Psoas muscle (tissue), 8 donors: ENCODE measurements around the gene FHAD1. TPM values are rescaled to one million over a fixed set of nuclear protein-coding genes. Genes with fewer than 3 reads are reported as not detected.

Experiments used
- ATAC-seq, 4 donors: fragments of 200-7000 bp; cut with Tn5 transposase; one replicate each; pipeline ENCODE4 v1.9.1; 2020; ENCODE audit warnings: moderate library complexity in 3 of 4, mild to moderate bottlenecking in 2 of 4
- DNase-seq, 2 donors: peaks; one replicate each; pipeline ENCODE4 v3.0.0-alpha.2; 2020
- H3K27ac ChIP-seq: fragments of 200-600 bp; one replicate; pipeline ENCODE4 v1.8.0; 2022
- H3K27me3 ChIP-seq, 3 donors: fragments of 200-600 bp in 1 of 3; one replicate each; pipeline versions ENCODE4 v1.6.1 to v1.8.0; 2013 to 2022; ENCODE audit warnings: low read length in 2 of 3, mild to moderate bottlenecking in 2 of 3, moderate library complexity in 1 of 3; ENCODE audit not compliant: insufficient read depth in 3 of 3
- H3K36me3 ChIP-seq, 2 donors: fragments of 200-600 bp in 1 of 2; one replicate each; pipeline versions ENCODE4 v1.6.1 to v1.8.0; 2013 to 2022; ENCODE audit warnings: low read depth in 1 of 2, mild to moderate bottlenecking in 1 of 2, moderate library complexity in 1 of 2; ENCODE audit not compliant: insufficient read depth in 1 of 2
- H3K4me1 ChIP-seq: fragments of 200-600 bp; one replicate; pipeline ENCODE4 v1.8.0; 2022
- H3K4me3 ChIP-seq: fragments of 200-600 bp; one replicate; pipeline ENCODE4 v1.8.0; 2022; ENCODE audit warnings: mild to moderate bottlenecking
- H3K9me3 ChIP-seq: fragments of 200-600 bp; one replicate; pipeline ENCODE4 v1.8.0; 2022
- WGBS, 3 donors: extraction: QIAGEN DNeasy Blood & Tissue Kit; methylation state at CpG; one replicate each; pipeline versions ENCODE4 v1.1.6 to v1.1.7; 2013; 5-methylcytosine and 5-hydroxymethylcytosine counted together
- intact Hi-C, 2 donors: fragments of 100-400 bp; cut with DNase I; formaldehyde crosslinking; loops; one replicate each; pipeline versions ENCODE4 v1.11.0 to v1.14.2; 2022
- polyA plus RNA-seq, 3 donors: library from polyadenylated mRNA; stranded (reverse); fragments of 200-250 nt; gene quantifications; one replicate each; pipeline ENCODE4 v1.2.3, GENCODE V29; 2013
- total RNA-seq, 4 donors: library from RNA; stranded (reverse); fragmentation: NEBNext Ultra II Directional in 2 of 4; extraction: Animal tissue kit (Norgen Biotek cat#: 25700) in 2 of 4; gene quantifications; one replicate each; pipeline versions ENCODE4 v1.2.1 to v1.2.4, GENCODE V29; 2021 to 2023
- TF ChIP-seq, protein P1 (sequence below): fragments of 200-600 bp; IDR thresholded peaks from one replicate; pipeline ENCODE4 v1.8.0; 2022; ENCODE audit warnings: antibody characterized with exemption
- donor health status: healthy with polysubstance abuse.
- donor health status: DM: no; HTN: no; CAD: no; lungs with moderate emphysema.
- donor health status: Bipolar disorder and iron deficiency.
- donor health status: healthy.
- donor health status: DM: yes; HTN: yes; CAD: no.
- donor health status: DM: no; HTN: no; CAD: no.
- donor health status: DM: no; HTN: no; CAD: no.
- donor health status: DM: yes; HTN: yes; CAD: no.

Gene FHAD1
- total and polyA plus RNA-seq, 7 donors = 0.03 to 0.24 (median 0.06) TPM; not detected in 4

GRCh38 chr1:15323989-15324868 is 77.2 kb downstream of the FHAD1 start:
- no peak for ATAC-seq
- Histone ChIP-seq H3K4me3 (no peak overlapping the region), H3K36me3 (no peaks in the 10 kb centered on the region), H3K27ac (no peak overlapping the region), H3K9me3 (peaks cover 3% of the 10 kb centered on the region), H3K4me1 (peaks cover 7% of the 10 kb centered on the region), H3K27me3 (peaks cover 0 to 8% (median 4%) of the 10 kb centered on the region in 3 donors)
- intact Hi-C loops = loop anchor here (1.0 to 10.0 kb wide), 3 partner anchors 105 to 181 kb away; no protein-coding TSS in a partner anchor
- 67 to 71% (median 70%) methylated on average over 24 of the region's 24 CpGs for WGBS, 3 donors
- DNase-seq = no peak
- TF ChIP-seq, protein P1, sequence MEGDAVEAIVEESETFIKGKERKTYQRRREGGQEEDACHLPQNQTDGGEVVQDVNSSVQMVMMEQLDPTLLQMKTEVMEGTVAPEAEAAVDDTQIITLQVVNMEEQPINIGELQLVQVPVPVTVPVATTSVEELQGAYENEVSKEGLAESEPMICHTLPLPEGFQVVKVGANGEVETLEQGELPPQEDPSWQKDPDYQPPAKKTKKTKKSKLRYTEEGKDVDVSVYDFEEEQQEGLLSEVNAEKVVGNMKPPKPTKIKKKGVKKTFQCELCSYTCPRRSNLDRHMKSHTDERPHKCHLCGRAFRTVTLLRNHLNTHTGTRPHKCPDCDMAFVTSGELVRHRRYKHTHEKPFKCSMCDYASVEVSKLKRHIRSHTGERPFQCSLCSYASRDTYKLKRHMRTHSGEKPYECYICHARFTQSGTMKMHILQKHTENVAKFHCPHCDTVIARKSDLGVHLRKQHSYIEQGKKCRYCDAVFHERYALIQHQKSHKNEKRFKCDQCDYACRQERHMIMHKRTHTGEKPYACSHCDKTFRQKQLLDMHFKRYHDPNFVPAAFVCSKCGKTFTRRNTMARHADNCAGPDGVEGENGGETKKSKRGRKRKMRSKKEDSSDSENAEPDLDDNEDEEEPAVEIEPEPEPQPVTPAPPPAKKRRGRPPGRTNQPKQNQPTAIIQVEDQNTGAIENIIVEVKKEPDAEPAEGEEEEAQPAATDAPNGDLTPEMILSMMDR = no peak

- no peak overlapping the region for H3K27ac ChIP-seq
- H3K4me3 ChIP-seq = no peak overlapping the region
- DNase-seq = no peak
- peaks cover 0 to 8% (median 4%) of the 10 kb centered on the region in 3 donors for H3K27me3 ChIP-seq
- no peaks in the 10 kb centered on the region for H3K36me3 ChIP-seq
- WGBS, 3 donors = 81 to 88% (median 83%) methylated on average over 9 of the region's 9 CpGs
- TF ChIP-seq, protein P1 = no peak
- ATAC-seq = no peak
- intact Hi-C loops = loop anchor here (1.0 to 10.0 kb wide), 3 partner anchors 104 to 180 kb away; no protein-coding TSS in a partner anchor
- H3K9me3 ChIP-seq = peaks cover 3% of the 10 kb centered on the region
- peaks cover 12% of the 10 kb centered on the region for H3K4me1 ChIP-seq
Observed at GRCh38 chr1:15324869-15325335, 77.9 kb downstream of the FHAD1 start.

GRCh38 chr1:15325375-15326085 is 78.5 kb downstream of the FHAD1 start:
- peaks cover 12% of the 10 kb centered on the region for H3K4me1 ChIP-seq
- H3K4me3 ChIP-seq = no peak overlapping the region
- TF ChIP-seq, protein P1 = no peak
- ATAC-seq = no peak
- peaks cover 3% of the 10 kb centered on the region for H3K9me3 ChIP-seq
- WGBS, 3 donors = 93 to 97% (median 97%) methylated on average over 4 of the region's 4 CpGs
- H3K36me3 ChIP-seq = no peaks in the 10 kb centered on the region
- intact Hi-C loops = loop anchor here (2.0 to 10.0 kb wide), 2 partner anchors 103 to 179 kb away; no protein-coding TSS in a partner anchor
- H3K27me3 ChIP-seq = peaks cover 0 to 8% (median 4%) of the 10 kb centered on the region in 3 donors
- H3K27ac ChIP-seq = no peak overlapping the region
- DNase-seq = no peak

DNA sequence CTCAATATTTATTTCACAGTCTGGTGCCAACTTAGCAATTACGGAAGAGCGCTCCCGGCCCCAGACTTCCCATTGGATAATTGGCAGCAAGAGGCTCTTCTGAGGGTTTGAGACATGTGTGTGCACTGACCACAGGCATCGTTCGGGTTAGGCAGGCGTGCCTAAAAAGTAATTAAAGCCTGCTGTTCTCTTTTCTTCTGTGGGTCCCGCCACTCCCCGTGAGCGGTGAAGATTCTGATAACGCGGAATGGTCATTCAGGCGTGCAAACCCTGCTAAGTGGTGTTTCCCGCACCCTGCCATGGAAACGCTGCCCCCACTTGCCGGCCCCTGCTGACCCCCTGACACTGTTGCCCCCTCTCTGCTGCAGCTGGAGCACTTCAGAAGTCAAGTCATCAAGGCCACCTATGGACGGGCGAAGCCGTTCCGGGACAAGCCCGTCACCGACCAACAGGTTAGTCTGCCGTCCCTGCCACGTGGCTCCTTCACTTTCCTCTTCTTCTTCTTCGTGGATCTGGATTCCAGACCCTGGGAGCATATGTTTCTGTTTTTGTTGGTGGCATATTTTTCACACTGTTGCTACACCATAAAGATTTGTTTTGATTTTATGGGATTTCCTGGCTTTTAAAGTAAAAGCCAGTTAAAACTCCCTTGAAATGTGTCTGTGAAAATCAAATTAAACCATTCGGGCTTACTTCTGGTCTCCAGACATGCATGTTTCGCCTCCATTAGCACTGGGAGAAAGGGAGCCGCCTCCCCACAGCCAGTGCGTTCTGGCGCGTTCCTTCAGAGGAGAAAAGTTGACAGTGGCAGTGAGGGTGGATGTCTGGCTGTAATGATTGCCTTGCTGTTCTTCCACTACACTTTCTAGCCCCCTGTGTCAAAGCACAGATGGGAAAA is 79.9 kb downstream of the FHAD1 start:
- WGBS, 3 donors = 39 to 62% (median 40%) methylated on average over 30 of the region's 30 CpGs
- Histone ChIP-seq H3K27me3 (peaks cover 0 to 8% (median 4%) of the 10 kb centered on the region in 3 donors), H3K4me3 (no peak overlapping the region), H3K4me1 (peaks cover 12% of the 10 kb centered on the region), H3K27ac (no peak overlapping the region), H3K9me3 (no peaks in the 10 kb centered on the region), H3K36me3 (no peaks in the 10 kb centered on the region)
- intact Hi-C loops = loop anchor here in 1 of 2 donors (10.0 kb wide), 1 partner anchor 178 kb away; no protein-coding TSS in a partner anchor
- no peak for ATAC-seq
- TF ChIP-seq, protein P1 = no peak
- no peak for DNase-seq
